GM23338 (cell line): ENCODE measurements around the gene GALE.
"Not testable (repeated sequence)": the region's sequence is repeated elsewhere in the genome, so short reads cannot be mapped to it uniquely, and the experiment has no call there.

Source experiments
- CREB1 ChIP-seq: fragments of 250-450 bp; sonication (Bioruptor Pico); IDR thresholded peaks from 2 replicates; pipeline ENCODE4 v1.5.0; 2020; ENCODE audit warnings: low read depth, mild to moderate bottlenecking, moderate library complexity
- CTCF ChIP-seq, 2 experiments: fragments of 200-600 bp in 1 of 2; sonication (generic) in 1 of 2; conservative IDR thresholded peaks; 2 replicates each; pipeline versions ENCODE4 v1.5.1 to v1.6.1; 2016 to 2017; ENCODE audit warnings: antibody characterized with exemption in 2 of 2, low read depth in 2 of 2, mild to moderate bottlenecking in 2 of 2, moderate library complexity in 1 of 2
- ETS1 ChIP-seq: IDR thresholded peaks from 2 replicates; pipeline ENCODE4 v1.6.1; 2016; ENCODE audit warnings: antibody characterized with exemption
- EZH2 ChIP-seq: fragments of 200-600 bp; sonication (generic); IDR thresholded peaks from one replicate; pipeline ENCODE4 v1.8.0; 2017; ENCODE audit warnings: antibody characterized with exemption, mild to moderate bottlenecking, low read depth; ENCODE audit not compliant: unreplicated experiment
- EZH2phosphoT487 ChIP-seq: fragments of 200-600 bp; sonication (generic); IDR thresholded peaks from one replicate; pipeline ENCODE4 v1.8.1; 2018; ENCODE audit warnings: antibody characterized with exemption; ENCODE audit not compliant: unreplicated experiment
- JUNB ChIP-seq: IDR thresholded peaks from one replicate; pipeline ENCODE4 v1.6.1; 2016; ENCODE audit warnings: antibody characterized with exemption; ENCODE audit not compliant: unreplicated experiment
- NANOG ChIP-seq: IDR thresholded peaks from 2 replicates; pipeline ENCODE4 v1.6.1; 2016; ENCODE audit warnings: antibody characterized with exemption, borderline replicate concordance
- POLR2AphosphoS5 ChIP-seq: IDR thresholded peaks from 2 replicates; pipeline ENCODE4 v1.6.1; 2016; ENCODE audit warnings: antibody characterized with exemption, low read depth
- REST ChIP-seq: IDR thresholded peaks from one replicate; pipeline ENCODE4 v1.6.1; 2018; ENCODE audit warnings: antibody characterized with exemption; ENCODE audit not compliant: unreplicated experiment
- STAT1 ChIP-seq: IDR thresholded peaks from one replicate; pipeline ENCODE4 v1.6.1; 2016; ENCODE audit warnings: antibody characterized with exemption; ENCODE audit not compliant: unreplicated experiment
- ZNF114 ChIP-seq: fragments of 250-450 bp; sonication (Bioruptor Pico); IDR thresholded peaks from 2 replicates; pipeline ENCODE4 v1.5.0; 2020; ENCODE audit warnings: mild to moderate bottlenecking, moderate library complexity
- ZNF462 ChIP-seq: fragments of 250-450 bp; sonication (Bioruptor Pico); IDR thresholded peaks from 2 replicates; pipeline ENCODE4 v1.5.0; 2020; ENCODE audit warnings: mild to moderate bottlenecking, moderate library complexity

GRCh38 chr1:23794732-23795182, 5.8 kb downstream of the GALE start:
- not testable (repeated sequence) for TF ChIP-seq JUNB; CTCF (conservative IDR thresholded peaks at IDR 0.05; ENCODE audit: low read depth in 2 of 2); EZH2; CREB1; REST; POLR2AphosphoS5; STAT1; EZH2phosphoT487; ZNF114 (CRISPR knock-in tag); ETS1; ZNF462; NANOG
